Right cardiac atrium (tissue), 5 donors: ENCODE data around the gene DAB1. TPM values are rescaled to one million over a fixed set of nuclear protein-coding genes. Genes with fewer than 3 reads are reported as not detected.

Source experiments
- ATAC-seq, 2 donors: fragments of 200-7000 bp; cut with Tn5 transposase; one replicate each; pipeline versions ENCODE4 v1.8.0 to v1.9.1; 2020; ENCODE audit warnings: moderate library complexity in 2 of 2, mild to moderate bottlenecking in 1 of 2
- DNase-seq, 3 donors: peaks; one replicate each; pipeline ENCODE4 v3.0.0-alpha.2; 2020
- H3K27ac ChIP-seq: one replicate; pipeline ENCODE4 v1.5.1; 2013; ENCODE audit warnings: mild to moderate bottlenecking, low read length, control low read depth, moderate library complexity
- H3K27me3 ChIP-seq: one replicate; pipeline ENCODE4 v1.6.1; 2013; ENCODE audit not compliant: control insufficient read depth, insufficient read depth
- H3K4me1 ChIP-seq: one replicate; pipeline ENCODE4 v1.6.1; 2013; ENCODE audit warnings: low read length; ENCODE audit not compliant: control insufficient read depth, insufficient read depth
- H3K4me3 ChIP-seq: one replicate; pipeline ENCODE4 v1.5.1; 2013; ENCODE audit warnings: low read length, control low read depth
- H3K9me3 ChIP-seq: one replicate; pipeline ENCODE4 v1.6.1; 2013; ENCODE audit warnings: low read length; ENCODE audit not compliant: control insufficient read depth
- WGBS: extraction: QIAGEN DNeasy Blood & Tissue Kit; methylation state at CpG from one replicate; pipeline ENCODE4 v1.1.7; 2013; 5-methylcytosine and 5-hydroxymethylcytosine counted together
- intact Hi-C, 4 donors: fragments of 100-400 bp; cut with DNase I; formaldehyde crosslinking; loops; one replicate each; pipeline versions ENCODE4 v1.11.0 to v1.14.0; 2022 to 2023
- polyA plus RNA-seq: library from polyadenylated mRNA; stranded (reverse); fragments of 200-250 nt; gene quantifications from one replicate; pipeline ENCODE4 v1.2.3, GENCODE V29; 2013
- total RNA-seq, 4 donors: library from RNA; stranded (reverse); fragmentation: NEBNext Ultra II Directional; extraction: Animal tissue kit (Norgen Biotek cat#: 25700); gene quantifications; one replicate each; pipeline ENCODE4 v1.2.1, GENCODE V29; 2021
- donor health status: healthy with polysubstance abuse.
- donor health status: DM: no; HTN: yes; CAD: no.
- donor health status: DM: no; HTN: no; CAD: no.
- donor health status: DM: no; HTN: yes; CAD: no; lungs with severe emphysema.
- donor health status: DM: yes; HTN: yes; CAD: no.

DAB1 gene
- total and polyA plus RNA-seq, 5 donors: 2.5 to 10.8 (median 8.7) TPM

DNA sequence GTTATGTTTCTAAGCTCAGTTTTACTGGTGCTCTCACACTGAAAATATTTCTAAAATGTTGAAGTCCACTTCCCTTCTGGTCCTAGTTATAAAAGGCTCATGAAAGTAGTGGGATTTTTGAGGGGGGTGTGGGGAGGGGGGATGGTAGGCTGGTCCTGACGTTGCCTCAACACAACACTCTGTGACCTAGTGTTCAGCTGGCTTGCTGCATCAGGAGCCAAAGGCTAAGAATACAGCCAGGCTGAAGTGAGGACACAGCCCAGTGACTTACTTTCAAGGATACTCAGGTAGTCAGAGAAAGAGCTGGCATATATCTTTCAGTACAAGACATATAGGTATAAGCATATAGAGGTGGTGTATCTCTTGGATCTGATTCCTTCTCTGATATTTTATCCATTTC, 306.1 kb downstream of the DAB1 start:
- ATAC-seq (no peak), DNase-seq (no peak)
- no peaks in the 10 kb centered on the region for H3K4me1 ChIP-seq
- no peaks in the 10 kb centered on the region for H3K27me3 ChIP-seq
- H3K4me3 ChIP-seq: no peak overlapping the region
- 62% methylated on average over 1 of the region's 1 CpG for WGBS
- no peak overlapping the region for H3K27ac ChIP-seq
- H3K9me3 ChIP-seq: no peaks in the 10 kb centered on the region
- intact Hi-C loops: no loop called here

DNA sequence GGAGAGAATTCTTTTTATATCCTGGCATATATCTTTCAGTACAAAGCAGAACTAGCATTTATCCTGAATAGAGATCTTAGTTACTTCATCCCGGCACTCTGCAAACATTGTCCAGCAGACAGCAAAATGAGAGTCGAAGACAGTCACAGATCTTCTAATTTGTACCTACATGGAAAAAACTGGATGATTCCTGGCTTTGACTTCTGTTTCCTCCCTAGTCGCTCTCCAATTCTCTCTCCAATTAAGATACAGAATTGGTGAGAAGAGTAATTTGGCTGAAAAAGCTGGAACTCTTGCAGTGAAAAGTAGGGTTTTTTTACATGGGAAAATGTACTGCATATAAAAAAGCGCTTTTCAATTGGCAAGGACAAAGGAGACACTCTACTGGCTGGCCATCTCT, 307.0 kb downstream of the DAB1 start:
- H3K4me3 ChIP-seq: no peak overlapping the region
- no peaks in the 10 kb centered on the region for H3K9me3 ChIP-seq
- H3K27me3 ChIP-seq: no peaks in the 10 kb centered on the region
- DNase-seq: no peak
- intact Hi-C loops: no loop called here
- no peak overlapping the region for H3K27ac ChIP-seq
- no peak for ATAC-seq
- no peaks in the 10 kb centered on the region for H3K4me1 ChIP-seq
- 69% methylated on average over 4 of the region's 4 CpGs for WGBS

DNA sequence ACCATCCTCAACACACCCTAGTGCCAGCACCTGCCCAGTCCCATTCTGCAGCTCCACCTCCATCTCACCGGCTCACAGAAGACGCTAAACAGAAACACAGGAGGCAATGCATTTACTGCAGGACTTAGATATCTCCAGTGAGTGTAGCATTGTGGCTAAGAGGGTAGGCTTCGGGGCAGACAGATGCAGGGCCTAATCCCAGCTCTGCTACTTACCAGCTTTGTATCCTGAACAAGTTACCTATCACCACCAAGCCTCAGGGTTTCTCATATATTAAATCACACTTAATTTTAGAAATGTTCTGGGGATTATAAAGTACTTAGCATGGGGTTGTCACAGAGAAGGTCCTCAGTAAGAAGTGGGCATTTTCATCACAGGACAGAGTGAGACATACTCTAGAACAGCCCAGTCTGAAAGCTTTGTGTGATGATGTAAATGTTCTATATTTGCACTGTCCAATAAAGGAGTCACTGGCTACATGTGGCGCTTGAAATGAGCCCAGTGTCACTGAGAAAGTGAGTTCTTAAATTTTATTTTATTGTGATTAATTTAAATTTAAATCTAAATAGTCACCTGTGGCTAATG, 308.7 kb downstream of the DAB1 start:
- ATAC-seq: no peak
- DNase-seq: no peak
- WGBS: 90% methylated on average over 4 of the region's 4 CpGs
- H3K4me1 ChIP-seq: peaks cover 2% of the 10 kb centered on the region
- no peak overlapping the region for H3K4me3 ChIP-seq
- H3K27me3 ChIP-seq: no peaks in the 10 kb centered on the region
- H3K9me3 ChIP-seq: no peaks in the 10 kb centered on the region
- intact Hi-C loops: no loop called here
- no peak overlapping the region for H3K27ac ChIP-seq

DNA sequence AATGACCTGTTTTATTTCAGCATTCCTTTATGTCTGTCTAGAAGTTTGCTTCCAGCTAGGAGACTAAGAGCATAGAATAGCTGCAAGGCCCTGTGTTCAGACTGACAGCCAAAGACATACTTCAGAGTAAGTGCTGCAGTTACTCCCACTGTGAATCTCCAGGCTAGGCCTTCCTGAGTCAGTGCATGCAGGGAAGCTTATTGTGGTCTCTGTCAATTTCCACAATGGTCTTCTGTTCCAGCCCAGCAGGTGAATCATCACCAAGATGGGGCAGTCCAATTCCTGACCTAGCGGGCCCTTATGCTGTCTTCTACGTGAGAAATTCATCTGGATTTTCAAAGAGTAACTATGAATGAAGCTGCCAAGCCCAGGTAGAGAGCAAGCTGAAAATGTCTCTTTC, 311.7 kb downstream of the DAB1 start:
- no peak for DNase-seq
- no peak overlapping the region for H3K4me3 ChIP-seq
- peaks cover 5% of the 10 kb centered on the region for H3K4me1 ChIP-seq
- H3K27me3 ChIP-seq: no peaks in the 10 kb centered on the region
- 66% methylated on average over 2 of the region's 2 CpGs for WGBS
- H3K27ac ChIP-seq: no peak overlapping the region
- H3K9me3 ChIP-seq: no peaks in the 10 kb centered on the region
- ATAC-seq: no peak
- intact Hi-C loops: loop anchor here in 1 of 4 donors (5.0 kb wide), 1 partner anchor 305 kb away; no protein-coding TSS in a partner anchor

DNA sequence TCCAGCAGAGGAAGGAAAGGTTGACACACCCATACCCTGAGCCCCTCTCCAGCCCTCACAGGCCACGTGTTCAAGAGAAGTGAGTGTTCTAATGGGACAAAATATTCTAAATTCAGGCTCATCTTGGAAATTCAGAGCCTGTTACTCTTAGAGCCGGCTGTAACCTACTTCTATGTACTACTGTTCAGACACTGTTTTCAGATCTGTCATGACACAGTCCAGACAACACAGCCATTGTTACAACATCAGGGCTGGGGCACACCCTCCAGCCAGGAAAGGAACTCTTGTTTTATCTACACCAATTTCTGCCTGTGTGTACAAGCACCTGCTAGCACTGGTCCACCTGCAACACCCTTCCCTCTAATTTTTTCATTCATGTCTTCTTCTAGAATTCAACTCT, 312.7 kb downstream of the DAB1 start:
- Histone ChIP-seq H3K27me3 (no peaks in the 10 kb centered on the region), H3K4me1 (peaks cover 5% of the 10 kb centered on the region), H3K9me3 (no peaks in the 10 kb centered on the region), H3K4me3 (no peak overlapping the region), H3K27ac (no peak overlapping the region)
- intact Hi-C loops: loop anchor here in 1 of 4 donors (5.0 kb wide), 1 partner anchor 306 kb away; no protein-coding TSS in a partner anchor
- ATAC-seq (no peak), DNase-seq (no peak)
- WGBS: 67% methylated on average over 2 of the region's 2 CpGs

DNA sequence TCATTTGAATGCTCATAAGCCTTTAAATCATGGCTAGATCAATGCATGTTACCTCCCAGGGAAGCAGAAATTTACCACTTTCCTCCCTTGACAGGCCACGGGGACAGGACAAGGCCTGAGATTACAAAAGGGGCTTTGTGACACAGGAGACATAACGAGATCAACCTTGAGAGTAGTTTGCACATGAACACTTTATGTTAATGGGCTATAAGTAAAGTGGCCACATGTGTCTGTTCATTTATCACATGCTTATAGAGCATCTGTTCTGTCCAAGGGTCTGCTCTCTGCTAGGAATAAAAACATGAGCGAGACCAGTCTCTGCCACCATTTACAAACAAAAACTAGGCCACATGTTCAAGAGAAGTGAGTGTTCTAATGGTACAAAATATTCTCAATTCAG, 314.0 kb downstream of the DAB1 start:
- intact Hi-C loops: loop anchor here in 1 of 4 donors (5.0 kb wide), 1 partner anchor 307 kb away; no protein-coding TSS in a partner anchor
- H3K9me3 ChIP-seq: no peaks in the 10 kb centered on the region
- H3K4me3 ChIP-seq: no peak overlapping the region
- ATAC-seq: no peak
- peaks cover 5% of the 10 kb centered on the region for H3K4me1 ChIP-seq
- H3K27ac ChIP-seq: no peak overlapping the region
- WGBS: 72% methylated on average over 3 of the region's 3 CpGs
- DNase-seq: no peak
- H3K27me3 ChIP-seq: no peaks in the 10 kb centered on the region

DNA sequence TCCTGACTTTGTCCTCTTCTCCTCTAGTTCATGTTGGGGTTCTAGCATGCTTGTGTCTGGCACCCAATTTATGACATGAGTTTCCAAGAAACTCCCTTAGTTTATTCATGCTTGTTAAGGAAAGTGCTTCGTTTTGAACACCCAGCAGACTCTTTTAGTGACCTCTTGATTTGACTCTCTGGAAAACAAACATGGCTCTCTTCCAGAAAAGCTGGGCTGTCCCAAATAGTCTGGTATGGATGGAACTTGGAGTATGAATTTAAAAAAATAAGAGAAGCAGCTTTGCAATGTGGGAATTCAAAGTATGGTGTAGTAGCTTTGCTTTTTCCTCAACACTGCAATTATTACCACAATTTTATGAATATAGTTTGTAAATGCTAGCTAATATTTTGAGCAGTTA, 314.6 kb downstream of the DAB1 start:
- intact Hi-C loops: no loop called here

DNA sequence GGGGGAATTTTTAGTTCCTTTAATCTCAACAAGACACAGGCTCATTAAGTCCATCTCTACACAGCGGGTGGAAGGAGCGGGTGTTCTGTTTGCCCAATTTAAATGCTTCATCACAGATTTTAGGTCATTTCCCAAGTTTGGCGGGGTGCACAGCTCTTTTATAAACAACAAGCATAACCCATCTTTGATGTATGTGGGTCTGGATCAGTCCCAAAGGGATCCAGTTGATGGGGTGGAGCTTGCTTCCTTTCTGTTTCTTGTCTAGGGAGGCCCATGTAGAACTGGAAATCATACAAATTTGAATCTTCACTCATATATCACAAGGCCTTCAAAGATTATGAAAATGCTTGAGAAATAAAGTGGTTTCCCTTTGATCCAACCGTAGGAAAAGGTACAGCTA, 317.6 kb downstream of the DAB1 start:
- no peak for DNase-seq
- Histone ChIP-seq H3K9me3 (no peaks in the 10 kb centered on the region), H3K27ac (no peak overlapping the region), H3K4me3 (no peak overlapping the region), H3K27me3 (no peaks in the 10 kb centered on the region), H3K4me1 (peaks cover 5% of the 10 kb centered on the region)
- 85% methylated on average over 4 of the region's 4 CpGs for WGBS
- no peak for ATAC-seq
- intact Hi-C loops: no loop called here

More for the DNA sequence above, 314.6 kb downstream of the DAB1 start:
- no peak overlapping the region for H3K27ac ChIP-seq
- no peaks in the 10 kb centered on the region for H3K27me3 ChIP-seq
- no peak overlapping the region for H3K4me3 ChIP-seq
- no peaks in the 10 kb centered on the region for H3K9me3 ChIP-seq
- DNase-seq (no peak), ATAC-seq (no peak)
- WGBS: 9% methylated on average over 1 of the region's 1 CpG
- H3K4me1 ChIP-seq: peaks cover 5% of the 10 kb centered on the region

DNA sequence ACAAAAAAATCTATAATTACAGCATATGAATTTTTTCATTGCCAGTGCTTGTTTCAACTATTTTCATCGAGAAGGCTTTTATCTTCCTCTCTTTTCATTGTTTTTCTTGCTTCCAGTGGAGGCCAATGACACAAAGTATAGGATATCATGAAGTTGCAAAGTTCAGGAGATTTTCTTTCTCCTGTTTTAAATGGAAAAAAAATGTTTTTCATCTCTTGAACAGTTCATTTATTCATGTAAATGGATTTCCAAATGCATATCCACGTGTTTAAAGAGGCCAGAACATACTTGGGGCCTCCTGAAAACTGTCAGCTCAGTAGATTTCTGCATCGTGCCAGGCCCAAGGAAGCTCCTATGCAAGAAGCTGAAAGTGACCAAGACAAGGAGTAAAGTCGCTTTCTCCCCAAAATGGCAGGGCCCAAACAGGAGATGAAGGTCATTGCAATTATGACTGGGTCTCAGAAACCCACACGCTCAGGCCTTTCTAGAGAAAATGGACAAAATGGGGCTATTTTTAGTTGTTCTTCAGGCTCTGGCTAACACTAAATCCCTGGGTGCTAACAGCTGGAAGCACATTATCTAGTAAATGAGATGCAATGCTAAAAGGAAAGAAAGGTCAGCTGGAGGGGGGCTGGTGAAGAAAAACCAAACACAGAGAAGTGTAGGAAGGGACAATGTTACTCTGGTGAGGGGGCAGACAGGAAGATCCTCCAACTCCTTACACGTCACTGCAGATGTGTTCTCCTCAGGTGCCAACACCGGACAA, 321.1 kb downstream of the DAB1 start:
- DNase-seq (no peak), ATAC-seq (no peak)
- Histone ChIP-seq H3K27ac (no peak overlapping the region), H3K27me3 (no peaks in the 10 kb centered on the region), H3K4me3 (no peak overlapping the region), H3K4me1 (no peaks in the 10 kb centered on the region), H3K9me3 (no peaks in the 10 kb centered on the region)
- intact Hi-C loops: no loop called here
- WGBS: 41% methylated on average over 7 of the region's 7 CpGs

DNA sequence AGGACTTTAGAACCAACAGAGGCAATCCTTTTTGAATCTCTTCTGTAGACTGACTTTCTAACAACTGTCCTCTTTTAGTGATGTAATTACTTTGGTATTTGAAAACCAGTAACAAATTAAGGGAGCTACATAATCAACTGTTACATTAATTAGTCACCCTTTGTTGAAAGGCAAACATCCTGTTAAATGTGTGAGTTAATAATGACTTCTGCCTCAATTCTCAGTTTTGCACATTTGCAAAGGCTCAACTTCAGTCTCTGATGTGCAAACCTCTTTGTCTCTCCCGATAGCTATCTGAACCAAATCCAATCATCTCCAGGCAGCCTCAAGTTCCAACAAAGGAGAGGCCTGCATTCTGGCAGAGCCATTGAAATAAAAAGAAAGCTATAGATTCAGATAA, 322.7 kb downstream of the DAB1 start:
- no peaks in the 10 kb centered on the region for H3K27me3 ChIP-seq
- no peak for ATAC-seq

DNA sequence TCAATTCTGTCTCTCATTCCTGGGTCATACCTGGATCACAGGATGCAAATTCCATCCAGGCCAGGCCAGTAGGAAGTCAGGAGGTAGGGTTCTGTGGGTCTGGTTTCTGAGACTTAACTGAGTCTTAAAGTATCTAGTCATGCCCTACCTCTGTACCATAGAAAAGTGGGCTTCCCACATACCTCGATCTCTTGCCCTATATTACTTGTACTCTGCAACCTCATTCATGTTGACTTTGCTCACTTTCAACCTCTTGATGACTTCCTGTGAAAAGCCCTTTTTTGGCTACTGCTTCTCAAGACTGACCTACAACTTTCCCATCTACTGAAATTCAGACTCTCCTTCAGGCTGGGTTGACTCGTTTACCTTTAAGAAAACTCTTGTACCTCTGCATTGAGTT, 329.1 kb downstream of the DAB1 start:
- intact Hi-C loops: no loop called here
- no peaks in the 10 kb centered on the region for H3K9me3 ChIP-seq
- ATAC-seq (no peak), DNase-seq (no peak)
- no peak overlapping the region for H3K4me3 ChIP-seq
- no peak overlapping the region for H3K27ac ChIP-seq
- WGBS: 91% methylated on average over 2 of the region's 2 CpGs
- no peaks in the 10 kb centered on the region for H3K4me1 ChIP-seq
- no peaks in the 10 kb centered on the region for H3K27me3 ChIP-seq

More for the DNA sequence above, 322.7 kb downstream of the DAB1 start:
- H3K4me1 ChIP-seq: no peaks in the 10 kb centered on the region
- H3K27ac ChIP-seq: no peak overlapping the region
- no peak for DNase-seq
- no peak overlapping the region for H3K4me3 ChIP-seq
- 63% methylated on average over 1 of the region's 1 CpG for WGBS
- no peaks in the 10 kb centered on the region for H3K9me3 ChIP-seq
- intact Hi-C loops: no loop called here
